ENCODE measurements around the gene SLC25A13. TPM values are rescaled to one million over a fixed set of nuclear protein-coding genes. Genes with fewer than 3 reads are reported as not detected.

Gene SLC25A13
- total and polyA plus RNA-seq, 2 of the 8 experiments (the other 6 are each of a cell fraction or from before 2014, with no cell fraction given), result 30.8 to 85.4 TPM

GRCh38 chr7:96135241-96135640 is 186.7 kb downstream of the SLC25A13 start:
- TF ChIP-seq NRF1 (IDR thresholded peaks at IDR 0.05; ENCODE audit: low read depth, low read length), result no peak
- TF ChIP-seq PHF8 (conservative IDR thresholded peaks at IDR 0.05; ENCODE audit: low read depth, low read length), result no peak
- no peak for TF ChIP-seq SAP30 (IDR thresholded peaks at IDR 0.05; ENCODE audit: insufficient read depth, insufficient replicate concordance, low read length)
- TF ChIP-seq RFX5 (IDR thresholded peaks at IDR 0.05; ENCODE audit: borderline replicate concordance, low read depth, low read length), result no peak
- no peak for TF ChIP-seq JUN (IDR thresholded peaks at IDR 0.05; ENCODE audit: low read depth, low read length)
- no peak for TF ChIP-seq JUND (IDR thresholded peaks at IDR 0.05; ENCODE audit: low read length)
- no peak for TF ChIP-seq ATF2 (IDR thresholded peaks at IDR 0.05; ENCODE audit: low read length)
- no peak for TF ChIP-seq BACH1 (IDR thresholded peaks at IDR 0.05; ENCODE audit: low read length)
- TF ChIP-seq RNF2 (IDR thresholded peaks at IDR 0.05; ENCODE audit: borderline replicate concordance, low read depth, low read length, missing control alignments, poor library complexity, severe bottlenecking), result no peak
- no peak for TF ChIP-seq TAF7 (optimal IDR thresholded peaks at IDR 0.05; ENCODE audit: borderline replicate concordance, low read depth, low read length)
- TF ChIP-seq EP300 (IDR thresholded peaks at IDR 0.05; ENCODE audit: borderline replicate concordance in 1 of 2, low read depth in 2 of 2, low read length in 2 of 2), result no peak
- TF ChIP-seq CHD1 (IDR thresholded peaks at IDR 0.05; ENCODE audit: low read depth, low read length), result no peak
- H4K5ac ChIP-seq (ENCODE audit: insufficient read length, low read depth, low read length), result no peak overlapping the region
- no peak overlapping the region for H3K9ac ChIP-seq (replicated peaks in 1 of 4; ENCODE audit: extremely low read depth in 1 of 4, low read depth in 3 of 4, low read length in 3 of 4)
- no peaks in the 10 kb centered on the region for H3K79me1 ChIP-seq (ENCODE audit: low read depth, low read length)
- H2BK20ac ChIP-seq (ENCODE audit: low read length), result no peak overlapping the region
- 100% methylated on average over 2 of the region's 2 CpGs; no CpG with 5 or more reads in 1 of the 2 experiments for WGBS, 2 experiments (ENCODE audit: extremely low coverage in 1 of 2, insufficient coverage in 1 of 2, insufficient read length in 1 of 2, insufficient replicate concordance in 2 of 2, low coverage in 1 of 2, low lambda C conversion rate in 2 of 2, missing lambda C conversion rate in 1 of 2)
- H3K18ac ChIP-seq (ENCODE audit: extremely low read depth, low read length), result no peak overlapping the region
- no peak overlapping the region for H2BK120ac ChIP-seq (replicated peaks; ENCODE audit: low read depth, low read length)
- no peak overlapping the region for H3K4me2 ChIP-seq (ENCODE audit: insufficient read depth in 1 of 2, low read depth in 2 of 2, low read length in 2 of 2)
- H3K4me3 ChIP-seq (ENCODE audit: extremely low read depth in 1 of 4, insufficient read depth in 2 of 4, low read depth in 3 of 4, low read length in 4 of 4), result no peak overlapping the region
- H4K20me1 ChIP-seq (replicated peaks in 1 of 2; ENCODE audit: control insufficient read depth in 1 of 2, insufficient read depth in 2 of 2, low read length in 2 of 2), result peaks cover 5 to 6% of the 10 kb centered on the region in 2 experiments
- H2AK5ac ChIP-seq (ENCODE audit: low read depth, low read length), result no peak overlapping the region
- no peaks in the 10 kb centered on the region for H3K23me2 ChIP-seq (ENCODE audit: low read depth, low read length)
- no peak overlapping the region for H2BK15ac ChIP-seq (ENCODE audit: low read length)
- H3K27me3 ChIP-seq (replicated peaks in 1 of 4; ENCODE audit: control insufficient read depth in 3 of 4, extremely low read depth in 1 of 4, insufficient read depth in 3 of 4, low read length in 3 of 4), result no peaks in the 10 kb centered on the region; a peak in 1 of 7 replicates
- CTCF ChIA-PET (ENCODE audit: partially characterized antibody), result no interaction called here
- H3K4ac ChIP-seq (replicated peaks; ENCODE audit: insufficient read length, low read depth, low read length), result no peak overlapping the region
- peaks cover 0 to 4% (median under 1%) of the 10 kb centered on the region in 4 experiments; a peak in 1 of 7 replicates for H3K4me1 ChIP-seq (replicated peaks in 1 of 4; ENCODE audit: control insufficient read depth in 3 of 4, insufficient read depth in 4 of 4, low read length in 3 of 4)
- H3K36me3 ChIP-seq (ENCODE audit: control insufficient read depth in 2 of 4, insufficient read depth in 4 of 4, low read length in 3 of 4), result no peaks in the 10 kb centered on the region; a peak in 2 of 8 replicates
- no peaks in the 10 kb centered on the region for H3K79me2 ChIP-seq (ENCODE audit: control insufficient read depth in 1 of 2, insufficient read depth in 2 of 2, low read length in 2 of 2)
- no peak overlapping the region for H3K56ac ChIP-seq (replicated peaks; ENCODE audit: insufficient read length, low read depth, low read length)
- H4K91ac ChIP-seq (replicated peaks; ENCODE audit: insufficient read length, low read length), result no peak overlapping the region
- no peaks in the 10 kb centered on the region for H3K9me3 ChIP-seq (ENCODE audit: insufficient read depth in 2 of 2, low read depth in 1 of 2, low read length in 1 of 2)
- no peak overlapping the region for H3K27ac ChIP-seq (ENCODE audit: low read depth, low read length)
- no peak overlapping the region for H4K8ac ChIP-seq (ENCODE audit: extremely low read depth, insufficient read depth, low read length)
- no peak overlapping the region for H3K14ac ChIP-seq (ENCODE audit: insufficient read length)
- FAIRE-seq (no peak), DNase-seq (ENCODE audit: low read depth in 1 of 2, low spot score in 2 of 2) (no peak)
- no peak overlapping the region for H2BK12ac ChIP-seq (ENCODE audit: low read depth, low read length)
- no peak overlapping the region for H2BK5ac ChIP-seq (ENCODE audit: low read depth, low read length)
- H2AFZ ChIP-seq (ENCODE audit: low read length), result no peak overlapping the region
- POLR2A ChIA-PET (ENCODE audit: partially characterized antibody), result no interaction called here
- no peak overlapping the region for H3K23ac ChIP-seq (ENCODE audit: insufficient read length)

Data from H1 (cell line).